SJSA1 (cell line): ENCODE measurements around the gene FAM20A. TPM values are rescaled to one million over a fixed set of nuclear protein-coding genes. Genes with fewer than 3 reads are reported as not detected.

Experiments
- DNase-seq, 2 experiments: peaks; one replicate each; pipeline ENCODE4 v3.0.0-alpha.2; 2015 to 2020; ENCODE audit warnings: low spot score in 2 of 2, low read depth in 1 of 2
- H3K27ac ChIP-seq: fragments of 250-450 bp; sonication (Bioruptor Pico); 2 replicates; pipeline ENCODE4 v1.5.1; 2020; ENCODE audit warnings: mild to moderate bottlenecking, moderate library complexity
- H3K27me3 ChIP-seq: fragments of 250-450 bp; sonication (Bioruptor Pico); replicated peaks from 2 replicates; pipeline ENCODE4 v1.5.1; 2020; ENCODE audit warnings: mild to moderate bottlenecking, moderate library complexity
- H3K36me3 ChIP-seq: fragments of 250-450 bp; sonication (Bioruptor Pico); 2 replicates; pipeline ENCODE4 v1.5.1; 2020; ENCODE audit warnings: mild to moderate bottlenecking
- H3K4me1 ChIP-seq: fragments of 250-450 bp; sonication (Bioruptor Pico); replicated peaks from 2 replicates; pipeline ENCODE4 v1.6.1; 2021; ENCODE audit warnings: mild to moderate bottlenecking
- H3K4me3 ChIP-seq: fragments of 250-450 bp; sonication (Bioruptor Pico); 2 replicates; pipeline ENCODE4 v1.5.1; 2020; ENCODE audit warnings: mild to moderate bottlenecking
- H3K9me3 ChIP-seq: fragments of 250-450 bp; sonication (Bioruptor Pico); replicated peaks from 2 replicates; pipeline ENCODE4 v1.5.1; 2020; ENCODE audit warnings: mild to moderate bottlenecking
- total RNA-seq: library from RNA; depleted of rRNA; stranded (reverse); fragments of >200 nt; shearing (Covaris generic); gene quantifications from 2 replicates; pipeline ENCODE4 v1.2.3, GENCODE V29; 2014; rRNA removed

The FAM20A gene
- total RNA-seq, result not detected in 2 replicates

DNA sequence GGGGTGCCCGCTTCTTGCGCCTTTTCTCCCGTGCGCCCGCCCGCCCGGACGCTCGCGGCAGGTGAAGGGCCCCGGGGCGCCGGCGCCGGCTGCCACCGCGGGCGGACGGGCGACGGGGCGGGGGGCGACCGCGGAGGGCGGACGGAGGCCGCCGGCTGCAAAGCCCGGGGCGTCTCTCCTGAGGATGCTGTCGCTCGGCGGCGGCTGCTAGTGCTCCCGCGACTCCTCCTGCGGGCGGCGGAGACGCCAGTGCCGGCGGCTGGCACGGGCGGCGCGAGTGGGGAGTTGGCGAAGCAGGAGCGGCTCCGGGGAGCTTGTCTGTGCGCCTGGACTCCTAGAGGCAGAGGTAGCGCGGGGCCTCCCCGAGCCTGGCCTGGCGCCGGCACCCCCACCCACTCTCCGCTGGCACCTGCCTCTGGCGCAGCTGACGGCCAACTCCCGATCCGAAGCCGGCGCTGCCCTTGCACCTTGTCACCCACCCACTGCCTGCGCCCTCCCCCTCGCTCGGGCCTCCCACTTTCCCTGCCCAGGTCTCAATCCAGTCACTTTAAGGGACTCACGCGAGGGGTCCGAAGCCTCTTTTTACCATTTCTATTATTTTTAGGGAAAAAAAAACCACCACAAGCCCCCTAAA is at the start of gene FAM20A:
Gene FAM20A (minus strand): TSS at position 437 of the 634 bp plus-strand sequence. CDS start 701 bp downstream, outside the sequence.
- Histone ChIP-seq H3K4me3 (no peak within 1 kb of the TSS), H3K36me3 (no peaks in the 10 kb centered on the region), H3K27me3 (peaks cover 40% of the 10 kb centered on the region), H3K9me3 (peaks cover 4% of the 10 kb centered on the region; the same call in 1 of the 2 replicates), H3K4me1 (peaks cover 7% of the 10 kb centered on the region; the same call in 1 of the 2 replicates), H3K27ac (no peak within 1 kb of the TSS)
- no peak for DNase-seq

DNA sequence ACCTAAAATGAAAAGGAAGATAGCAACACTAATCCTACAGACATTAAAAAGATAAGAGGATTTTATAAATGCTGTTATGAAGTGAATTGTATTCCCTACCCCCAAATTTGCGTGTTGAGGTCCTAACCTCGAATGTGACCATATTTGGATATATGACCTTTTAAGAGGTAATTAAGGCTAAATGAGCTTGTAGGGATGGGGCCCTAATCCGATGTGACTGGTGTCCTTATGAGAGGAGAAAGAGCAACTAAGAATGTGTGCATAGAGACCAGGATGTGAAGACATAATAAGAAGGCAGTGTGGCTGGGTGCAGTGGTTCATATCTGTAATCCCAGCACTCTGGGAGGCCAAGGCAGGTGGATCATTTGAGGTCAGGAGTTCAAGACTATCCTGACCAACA is 48.2 kb upstream of the FAM20A start:
- Histone ChIP-seq H3K4me3 (no peak overlapping the region), H3K4me1 (no peaks in the 10 kb centered on the region), H3K36me3 (no peaks in the 10 kb centered on the region), H3K27me3 (no peaks in the 10 kb centered on the region), H3K9me3 (no peaks in the 10 kb centered on the region), H3K27ac (no peak overlapping the region)
- no peak for DNase-seq

DNA sequence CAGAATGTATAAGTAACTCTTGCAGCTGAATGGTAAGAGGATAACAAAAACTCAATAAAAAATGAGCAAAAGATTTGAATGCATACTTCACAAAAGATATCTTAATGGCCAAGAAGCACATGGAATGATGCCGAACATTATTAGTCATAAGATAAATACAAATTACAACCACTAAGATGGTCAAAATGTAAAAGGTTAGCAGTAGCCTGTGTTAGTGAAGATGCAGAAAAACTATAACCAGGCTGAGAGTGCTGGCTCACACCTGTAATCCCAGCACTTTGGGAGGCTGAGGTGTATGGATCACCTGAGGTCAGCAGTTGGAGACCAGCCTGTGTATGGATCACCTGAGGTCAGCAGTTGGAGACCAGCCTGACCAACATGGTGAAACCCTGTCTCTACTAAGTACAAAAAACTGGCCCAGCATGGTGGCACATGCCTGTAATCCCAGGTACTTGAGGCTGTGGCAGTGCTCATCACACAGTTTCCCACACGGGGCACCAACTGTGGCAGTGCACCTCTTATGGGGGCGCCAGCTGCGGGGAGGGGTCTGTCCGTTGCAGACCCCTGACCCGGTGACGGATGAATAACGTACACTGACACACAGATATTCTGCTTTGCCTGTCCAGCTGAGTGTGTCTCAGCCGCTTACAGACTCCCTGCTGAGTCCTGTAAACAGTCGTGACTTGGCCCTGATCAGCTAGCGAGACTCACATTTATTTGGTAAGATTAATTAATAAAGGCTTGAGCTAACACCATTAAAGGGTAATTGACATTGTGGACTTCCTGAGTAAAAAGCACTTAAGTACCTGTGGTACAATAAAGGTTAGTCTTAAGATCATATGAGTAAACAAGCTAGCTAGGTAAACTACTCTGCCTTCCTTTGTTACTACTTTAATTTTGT is 45.7 kb upstream of the FAM20A start:
- no peaks in the 10 kb centered on the region for H3K9me3 ChIP-seq
- no peaks in the 10 kb centered on the region for H3K4me1 ChIP-seq
- H3K4me3 ChIP-seq, result no peak overlapping the region
- no peaks in the 10 kb centered on the region for H3K36me3 ChIP-seq
- no peaks in the 10 kb centered on the region for H3K27me3 ChIP-seq
- no peak overlapping the region for H3K27ac ChIP-seq
- no peak for DNase-seq

GRCh38 chr17:68642118-68642412 is 40.9 kb upstream of the FAM20A start:
- Histone ChIP-seq H3K4me1 (no peaks in the 10 kb centered on the region), H3K27me3 (no peaks in the 10 kb centered on the region), H3K9me3 (peaks cover 5% of the 10 kb centered on the region; the same call in 1 of the 2 replicates), H3K36me3 (no peaks in the 10 kb centered on the region), H3K27ac (no peak overlapping the region), H3K4me3 (no peak overlapping the region)
- DNase-seq, result no peak

DNA sequence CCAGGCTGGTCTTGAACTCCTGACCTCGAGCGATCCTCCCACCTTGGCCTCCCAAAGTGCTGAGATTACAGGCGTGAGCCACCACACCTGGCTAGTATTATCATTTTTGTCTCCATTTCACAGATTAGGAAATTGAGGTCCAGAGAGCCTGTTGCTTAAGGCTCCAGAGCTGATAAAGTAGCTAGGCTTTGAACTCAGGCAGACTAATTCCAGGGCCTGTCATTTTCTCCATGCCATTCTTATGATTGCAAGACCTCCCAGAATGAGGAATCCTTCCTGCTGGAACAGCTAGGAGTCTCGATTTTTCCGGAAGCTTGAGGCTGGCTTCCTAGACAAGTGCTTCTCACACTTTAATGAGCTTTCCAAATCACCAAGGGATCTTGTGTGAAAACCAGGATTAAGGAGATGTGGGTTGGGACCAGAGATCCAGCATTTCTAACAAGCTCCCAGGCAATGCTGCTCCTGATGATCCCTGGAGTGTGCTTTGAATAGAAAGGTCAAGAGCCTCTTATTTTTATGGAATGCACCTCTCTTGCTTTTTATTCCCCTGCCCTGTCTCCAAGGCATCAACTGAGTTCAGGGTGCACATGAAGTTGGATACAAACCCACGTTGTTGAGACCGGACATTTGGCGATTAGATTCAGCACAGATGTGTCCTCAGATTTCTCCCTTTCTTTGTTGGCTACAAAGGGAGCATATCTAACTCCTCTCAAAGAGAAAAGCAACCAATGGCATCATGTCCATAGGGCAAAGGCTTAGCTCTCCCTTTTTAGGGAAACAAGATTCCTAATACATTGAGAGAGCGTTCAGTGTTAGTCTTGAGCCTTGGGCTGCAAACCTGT is 40.3 kb upstream of the FAM20A start:
- Histone ChIP-seq H3K36me3 (no peaks in the 10 kb centered on the region), H3K27ac (no peak overlapping the region), H3K9me3 (peaks cover 5% of the 10 kb centered on the region; the same call in 1 of the 2 replicates), H3K4me1 (no peaks in the 10 kb centered on the region), H3K4me3 (no peak overlapping the region), H3K27me3 (no peaks in the 10 kb centered on the region)
- no peak for DNase-seq

DNA sequence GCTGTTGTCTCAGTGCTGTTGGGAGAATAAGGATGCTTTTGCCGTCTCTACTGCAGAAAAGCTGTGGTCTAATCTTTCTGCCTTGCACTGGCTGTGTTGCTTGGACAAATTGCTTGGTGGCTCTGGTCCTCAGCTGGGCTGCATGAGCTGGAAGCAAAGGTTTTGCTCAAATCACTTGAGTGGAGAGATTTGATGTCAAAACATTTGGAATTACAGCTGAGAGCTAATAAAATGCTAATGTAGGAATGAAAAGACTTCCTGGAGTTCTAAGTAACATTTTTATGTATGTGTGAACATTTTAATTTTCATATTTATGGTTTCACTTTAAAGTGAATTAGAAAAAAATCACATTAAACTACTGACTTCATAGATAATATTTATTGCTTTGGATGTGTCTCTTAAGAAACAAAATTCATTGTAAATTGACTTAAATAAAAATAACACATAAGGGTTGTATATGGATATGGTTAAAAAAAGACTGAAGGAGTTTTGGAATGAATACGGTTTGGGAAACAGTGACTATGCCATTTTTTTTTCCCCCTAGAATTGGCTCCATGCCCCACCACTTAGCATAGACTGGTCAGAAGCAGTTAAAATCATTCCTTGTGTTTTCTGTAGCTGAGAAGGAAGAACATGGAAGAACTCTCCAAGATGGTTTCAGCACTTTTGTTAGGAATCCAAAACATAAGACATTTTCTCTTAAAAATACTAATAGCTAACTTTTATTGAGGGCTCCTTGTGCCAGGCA is 39.2 kb upstream of the FAM20A start:
- no peaks in the 10 kb centered on the region for H3K27me3 ChIP-seq
- H3K36me3 ChIP-seq, result no peaks in the 10 kb centered on the region
- no peaks in the 10 kb centered on the region for H3K4me1 ChIP-seq
- no peak overlapping the region for H3K27ac ChIP-seq
- H3K9me3 ChIP-seq, result peaks cover 5% of the 10 kb centered on the region; the same call in 1 of the 2 replicates
- no peak for DNase-seq
- no peak overlapping the region for H3K4me3 ChIP-seq

DNA sequence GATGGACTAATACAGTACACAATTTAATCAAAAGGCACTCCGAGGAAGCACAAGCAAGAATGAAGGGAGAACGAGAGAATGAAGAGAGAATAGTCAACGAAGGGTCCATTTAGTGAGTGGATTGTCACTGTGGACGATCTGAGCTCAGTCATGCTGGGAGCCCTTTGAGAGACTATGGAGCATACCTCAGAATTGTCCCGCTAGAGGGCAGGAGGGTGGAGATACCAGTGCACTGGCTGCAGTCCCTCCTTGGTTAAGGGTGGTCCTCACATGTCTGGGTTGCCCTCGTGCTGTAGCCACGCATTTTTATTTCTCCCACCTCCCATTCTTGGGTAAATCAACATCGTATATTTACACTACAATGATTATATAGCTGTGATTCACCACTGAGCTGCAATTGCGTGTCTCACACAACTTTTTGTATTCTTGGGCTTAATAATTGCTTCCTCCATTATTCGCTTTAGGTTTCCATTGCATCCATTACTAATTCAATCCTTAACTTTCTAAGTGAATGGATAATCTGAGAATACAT is 33.2 kb upstream of the FAM20A start:
- DNase-seq, result no peak
- H3K27me3 ChIP-seq, result no peaks in the 10 kb centered on the region
- no peaks in the 10 kb centered on the region for H3K36me3 ChIP-seq
- peaks cover 8% of the 10 kb centered on the region; the same call in 1 of the 2 replicates for H3K9me3 ChIP-seq
- H3K4me1 ChIP-seq, result no peaks in the 10 kb centered on the region
- H3K4me3 ChIP-seq, result no peak overlapping the region
- H3K27ac ChIP-seq, result no peak overlapping the region

DNA sequence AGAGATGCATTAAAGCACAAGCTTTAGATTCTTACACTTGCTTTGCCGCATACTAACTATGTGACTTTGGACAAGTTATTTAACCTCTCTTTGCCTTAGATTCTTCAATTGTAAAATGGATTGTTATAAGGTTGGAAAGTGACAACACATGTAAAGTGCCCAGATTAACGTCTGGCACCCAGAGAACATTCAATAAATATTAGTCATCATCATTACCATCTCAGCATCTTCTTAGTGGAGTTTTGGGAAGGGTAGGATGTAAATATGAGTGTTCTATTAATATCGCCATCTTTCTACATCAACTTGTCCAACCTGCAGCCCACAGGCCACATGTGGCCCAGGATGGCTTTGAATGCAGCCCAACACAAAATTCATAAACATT is 27.4 kb upstream of the FAM20A start:
- H3K27me3 ChIP-seq, result no peaks in the 10 kb centered on the region
- DNase-seq, result no peak

DNA sequence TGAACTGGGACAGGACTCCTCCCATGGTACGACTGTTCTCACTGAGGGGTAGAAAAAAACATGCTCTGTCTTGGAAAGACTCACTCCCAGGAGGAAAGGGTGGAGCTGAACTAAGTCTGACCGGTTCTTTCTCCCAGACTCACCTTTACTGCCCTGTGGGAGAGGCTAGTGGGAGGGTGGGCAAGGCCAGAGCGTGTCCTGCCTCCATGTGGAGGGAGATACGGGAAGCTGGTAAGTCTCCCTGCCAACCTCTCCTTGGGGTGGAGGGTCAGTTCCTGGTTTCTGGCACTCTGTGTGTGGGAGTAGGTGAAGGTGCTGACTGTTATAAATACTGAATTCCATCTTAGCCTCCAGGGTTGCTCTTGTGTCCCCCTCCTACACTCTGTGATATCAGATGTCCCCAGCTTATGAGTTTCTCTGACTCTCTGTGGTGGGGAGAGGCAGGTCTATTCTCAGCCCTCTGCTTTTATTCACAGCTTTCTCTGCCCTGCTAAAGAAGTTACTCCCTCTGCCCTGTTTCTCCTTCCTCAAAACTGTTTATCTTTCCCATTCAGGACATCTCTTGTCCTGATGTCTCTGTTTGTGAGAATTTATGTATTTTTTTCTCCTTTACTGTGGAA is 26.9 kb upstream of the FAM20A start:
- no peaks in the 10 kb centered on the region for H3K36me3 ChIP-seq
- no peak for DNase-seq
- no peak overlapping the region for H3K4me3 ChIP-seq
- H3K4me1 ChIP-seq, result no peaks in the 10 kb centered on the region
- H3K27me3 ChIP-seq, result no peaks in the 10 kb centered on the region
- H3K27ac ChIP-seq, result no peak overlapping the region
- no peaks in the 10 kb centered on the region for H3K9me3 ChIP-seq

More for the DNA sequence above, 27.4 kb upstream of the FAM20A start:
- H3K4me1 ChIP-seq, result no peaks in the 10 kb centered on the region
- no peaks in the 10 kb centered on the region for H3K9me3 ChIP-seq
- H3K4me3 ChIP-seq, result no peak overlapping the region
- H3K36me3 ChIP-seq, result no peaks in the 10 kb centered on the region
- H3K27ac ChIP-seq, result no peak overlapping the region

DNA sequence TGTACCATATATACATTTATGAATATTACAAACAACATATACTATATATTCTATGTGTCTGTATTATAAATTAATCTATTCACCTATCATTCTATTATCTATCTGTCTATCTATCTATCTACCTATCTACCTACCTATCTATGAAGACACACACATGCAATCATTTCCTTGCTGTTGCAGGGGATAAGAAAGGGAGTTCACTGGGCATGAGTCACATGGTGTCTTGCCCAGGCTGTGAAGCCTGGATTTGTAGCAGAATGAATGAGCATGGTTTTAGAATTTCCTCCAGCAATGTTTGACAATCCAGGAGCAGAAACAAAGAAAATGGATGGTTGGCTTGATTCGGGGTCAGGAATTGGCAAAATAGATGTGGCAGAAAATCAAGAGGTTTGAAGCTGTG is 23.2 kb upstream of the FAM20A start:
- H3K4me3 ChIP-seq, result no peak overlapping the region
- H3K9me3 ChIP-seq, result no peaks in the 10 kb centered on the region
- H3K36me3 ChIP-seq, result no peaks in the 10 kb centered on the region
- no peaks in the 10 kb centered on the region for H3K27me3 ChIP-seq
- DNase-seq, result no peak
- no peaks in the 10 kb centered on the region for H3K4me1 ChIP-seq
- H3K27ac ChIP-seq, result no peak overlapping the region

GRCh38 chr17:68623811-68624210 is 22.6 kb upstream of the FAM20A start:
- DNase-seq, result no peak
- H3K4me3 ChIP-seq, result no peak overlapping the region
- H3K27ac ChIP-seq, result no peak overlapping the region

GRCh38 chr17:68622423-68622822 is 21.3 kb upstream of the FAM20A start:
- Histone ChIP-seq H3K9me3 (peaks cover under 1% of the 10 kb centered on the region; the same call in 1 of the 2 replicates), H3K27me3 (no peaks in the 10 kb centered on the region), H3K4me3 (no peak overlapping the region), H3K4me1 (no peaks in the 10 kb centered on the region), H3K36me3 (no peaks in the 10 kb centered on the region), H3K27ac (no peak overlapping the region)
- no peak for DNase-seq

More at GRCh38 chr17:68623811-68624210, 22.6 kb upstream of the FAM20A start:
- no peaks in the 10 kb centered on the region for H3K36me3 ChIP-seq
- no peaks in the 10 kb centered on the region for H3K9me3 ChIP-seq
- no peaks in the 10 kb centered on the region for H3K27me3 ChIP-seq
- no peaks in the 10 kb centered on the region for H3K4me1 ChIP-seq
